HL-60 (cell line): ENCODE results near the gene CHST11.

Experiments used
- GABPA ChIP-seq: IDR thresholded peaks from 2 replicates; pipeline ENCODE4 v1.6.1; 2012; ENCODE audit warnings: low read depth
- POLR2AphosphoS5 ChIP-seq: IDR thresholded peaks from 2 replicates; pipeline ENCODE4 v1.6.1; 2012; ENCODE audit warnings: low read depth
- REST ChIP-seq: IDR thresholded peaks from 2 replicates; pipeline ENCODE4 v1.6.1; 2012; ENCODE audit warnings: low read depth; ENCODE audit not compliant: insufficient replicate concordance
- TF ChIP-seq, protein P1 (sequence below): IDR thresholded peaks from one replicate; pipeline ENCODE4 v1.5.1; 2011; ENCODE audit warnings: low read length, control low read depth, inconsistent platforms; ENCODE audit not compliant: insufficient read depth

DNA sequence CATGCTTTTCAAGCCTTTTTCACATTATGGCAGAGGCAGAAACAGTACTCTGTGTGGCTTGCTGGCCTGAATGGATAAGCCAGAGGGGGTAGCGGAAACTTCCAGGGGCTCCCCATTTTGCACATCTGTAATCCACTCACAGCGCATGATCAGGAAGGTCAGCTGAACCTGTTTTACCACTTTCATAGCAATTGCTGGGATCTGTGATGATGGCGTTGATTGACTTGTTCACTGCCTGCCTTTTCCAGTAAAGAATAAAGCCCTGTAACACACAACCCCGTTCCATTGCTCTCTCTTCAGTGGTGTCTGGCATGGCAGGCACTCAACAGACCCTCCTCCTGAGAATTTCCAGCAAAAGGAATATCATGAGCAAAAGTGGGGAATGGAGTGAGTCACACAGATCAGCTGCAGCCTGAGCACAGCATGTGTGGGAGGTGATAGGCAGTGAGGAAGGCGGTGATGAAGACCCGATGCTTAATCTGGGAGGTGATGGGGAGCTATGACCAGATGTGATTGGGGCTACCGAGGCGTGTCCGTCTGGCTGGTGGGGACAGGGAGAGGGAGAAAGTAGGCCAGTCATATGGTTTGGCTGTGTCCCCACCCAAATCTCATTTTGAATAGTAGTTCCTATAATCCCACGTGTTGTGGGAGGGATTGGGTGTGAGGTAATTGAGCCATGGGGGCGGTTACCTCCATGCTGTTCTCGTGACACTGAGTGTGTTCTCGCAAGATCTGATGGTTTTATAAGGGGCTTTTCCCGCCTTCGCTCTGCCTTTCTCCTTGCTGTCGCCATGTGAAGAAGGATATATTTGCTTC is 44.7 kb upstream of the CHST11 start:
- TF ChIP-seq POLR2AphosphoS5, result no peak
- TF ChIP-seq, protein P1, sequence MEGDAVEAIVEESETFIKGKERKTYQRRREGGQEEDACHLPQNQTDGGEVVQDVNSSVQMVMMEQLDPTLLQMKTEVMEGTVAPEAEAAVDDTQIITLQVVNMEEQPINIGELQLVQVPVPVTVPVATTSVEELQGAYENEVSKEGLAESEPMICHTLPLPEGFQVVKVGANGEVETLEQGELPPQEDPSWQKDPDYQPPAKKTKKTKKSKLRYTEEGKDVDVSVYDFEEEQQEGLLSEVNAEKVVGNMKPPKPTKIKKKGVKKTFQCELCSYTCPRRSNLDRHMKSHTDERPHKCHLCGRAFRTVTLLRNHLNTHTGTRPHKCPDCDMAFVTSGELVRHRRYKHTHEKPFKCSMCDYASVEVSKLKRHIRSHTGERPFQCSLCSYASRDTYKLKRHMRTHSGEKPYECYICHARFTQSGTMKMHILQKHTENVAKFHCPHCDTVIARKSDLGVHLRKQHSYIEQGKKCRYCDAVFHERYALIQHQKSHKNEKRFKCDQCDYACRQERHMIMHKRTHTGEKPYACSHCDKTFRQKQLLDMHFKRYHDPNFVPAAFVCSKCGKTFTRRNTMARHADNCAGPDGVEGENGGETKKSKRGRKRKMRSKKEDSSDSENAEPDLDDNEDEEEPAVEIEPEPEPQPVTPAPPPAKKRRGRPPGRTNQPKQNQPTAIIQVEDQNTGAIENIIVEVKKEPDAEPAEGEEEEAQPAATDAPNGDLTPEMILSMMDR, result no peak
- TF ChIP-seq GABPA, result no peak
- no peak for TF ChIP-seq REST
